ENCODE results near the gene PLPP3. TPM values are rescaled to one million over a fixed set of nuclear protein-coding genes. Genes with fewer than 3 reads are reported as not detected.

PLPP3 gene
- total RNA-seq (ENCODE audit: unreplicated experiment), result 33.5 TPM
- long read RNA-seq, transcript PLPP3-201 (6 exons, 3,292 nt), result major isoform, 22 of 24 reads
- long read RNA-seq, partial matches to known transcripts, result 0 of 24 reads
- long read RNA-seq, other reads (novel, unspliced or antisense), result 2 of 24 reads

- DNase-seq (ENCODE audit: low spot score), result peak; percentile 73
- Mint-ChIP-seq H3K27ac (ENCODE audit: unreplicated experiment) (peak within 1 kb of the TSS; percentile 64), H3K36me3 (ENCODE audit: low read depth, unreplicated experiment) (no peaks in the 10 kb centered on the region), H3K4me1 (ENCODE audit: unreplicated experiment) (peaks cover 26% of the 10 kb centered on the region), H3K27me3 (ENCODE audit: unreplicated experiment) (peaks cover 4% of the 10 kb centered on the region), H3K9me3 (ENCODE audit: unreplicated experiment) (no peaks in the 10 kb centered on the region), H3K4me3 (ENCODE audit: unreplicated experiment) (peak within 1 kb of the TSS; percentile 99)
- TF ChIP-seq CTCF (IDR thresholded peaks at IDR 0.05; ENCODE audit: unreplicated experiment), result peak; percentile 55
Observed at GRCh38 chr1:56578963-56579875, at the start of gene PLPP3. Gene PLPP3, minus strand, starts transcription at chr1:56579563. Its CDS starts 547 bp downstream, at chr1:56579016.

GRCh38 chr1:56627636-56628039 lies 48.3 kb upstream of the PLPP3 start:
- no peak for DNase-seq (ENCODE audit: low spot score)
- H3K4me1 Mint-ChIP-seq (ENCODE audit: unreplicated experiment), result no peaks in the 10 kb centered on the region
- no peak overlapping the region for H3K4me3 Mint-ChIP-seq (ENCODE audit: unreplicated experiment)
- H3K9me3 Mint-ChIP-seq (ENCODE audit: unreplicated experiment), result no peaks in the 10 kb centered on the region
- no peak overlapping the region for H3K27ac Mint-ChIP-seq (ENCODE audit: unreplicated experiment)
- no peak for TF ChIP-seq CTCF (IDR thresholded peaks at IDR 0.05; ENCODE audit: unreplicated experiment)
- no peaks in the 10 kb centered on the region for H3K36me3 Mint-ChIP-seq (ENCODE audit: low read depth, unreplicated experiment)
- H3K27me3 Mint-ChIP-seq (ENCODE audit: unreplicated experiment), result no peaks in the 10 kb centered on the region

- H3K36me3 Mint-ChIP-seq (ENCODE audit: low read depth, unreplicated experiment), result no peaks in the 10 kb centered on the region
- TF ChIP-seq CTCF (IDR thresholded peaks at IDR 0.05; ENCODE audit: unreplicated experiment), result no peak
- DNase-seq (ENCODE audit: low spot score), result no peak
- no peaks in the 10 kb centered on the region for H3K9me3 Mint-ChIP-seq (ENCODE audit: unreplicated experiment)
- no peak overlapping the region for H3K4me3 Mint-ChIP-seq (ENCODE audit: unreplicated experiment)
- H3K27ac Mint-ChIP-seq (ENCODE audit: unreplicated experiment), result no peak overlapping the region
- H3K4me1 Mint-ChIP-seq (ENCODE audit: unreplicated experiment), result no peaks in the 10 kb centered on the region
- H3K27me3 Mint-ChIP-seq (ENCODE audit: unreplicated experiment), result no peaks in the 10 kb centered on the region
Observed at GRCh38 chr1:56627019-56627635, 47.8 kb upstream of the PLPP3 start.

GRCh38 chr1:56626546-56626945 lies 47.2 kb upstream of the PLPP3 start:
- H3K9me3 Mint-ChIP-seq (ENCODE audit: unreplicated experiment), result no peaks in the 10 kb centered on the region
- H3K27ac Mint-ChIP-seq (ENCODE audit: unreplicated experiment), result no peak overlapping the region
- H3K27me3 Mint-ChIP-seq (ENCODE audit: unreplicated experiment), result no peaks in the 10 kb centered on the region
- no peaks in the 10 kb centered on the region for H3K4me1 Mint-ChIP-seq (ENCODE audit: unreplicated experiment)
- TF ChIP-seq CTCF (IDR thresholded peaks at IDR 0.05; ENCODE audit: unreplicated experiment), result no peak
- no peak for DNase-seq (ENCODE audit: low spot score)
- H3K4me3 Mint-ChIP-seq (ENCODE audit: unreplicated experiment), result no peak overlapping the region
- no peaks in the 10 kb centered on the region for H3K36me3 Mint-ChIP-seq (ENCODE audit: low read depth, unreplicated experiment)

All from endothelial cell (in vitro differentiated cells).